ENCODE data around the gene FNDC11.

GRCh38 chr20:63552481-63553249, 1.3 kb upstream of the FNDC11 start:
- TF ChIP-seq POLR2A (IDR thresholded peaks at IDR 0.05): no peak
- TF ChIP-seq CTCF (IDR thresholded peaks at IDR 0.05): no peak
